H1 (cell line): Measurements from ENCODE around the gene TEKT1. TPM values are rescaled to one million over a fixed set of nuclear protein-coding genes. Genes with fewer than 3 reads are reported as not detected.

ENCODE experiments used
- CTCF ChIA-PET: fragments of 300-600 bp; sonication (Branson Sonifier 250); formaldehyde crosslinking; loops from one replicate; lab custom pipeline; 2021; ENCODE audit not compliant: partially characterized antibody; lab: Charles Lee
- POLR2A ChIA-PET: fragments of 300-600 bp; sonication (Branson Sonifier 250); formaldehyde crosslinking; loops from one replicate; lab custom pipeline; 2021; ENCODE audit warnings: inconsistent platforms; ENCODE audit not compliant: partially characterized antibody; lab: Charles Lee
- DNase-seq, 2 experiments: peaks; one replicate each; pipeline versions ENCODE4 v3.0.0 to v3.0.0-alpha.2; 2010 to 2022; ENCODE audit warnings: low spot score in 2 of 2, low read depth in 1 of 2, mixed read lengths in 1 of 2
- FAIRE-seq: peaks from 2 replicates; lab custom pipeline; 2011; peaks lifted over from hg19 to GRCh38; lab: Jason Lieb, UNC
- H2AFZ ChIP-seq: 2 replicates; pipeline ENCODE4 v1.8.1; 2012; ENCODE audit warnings: low read length, inconsistent platforms
- H2AK5ac ChIP-seq: 2 replicates; pipeline ENCODE4 v1.6.1; 2013; ENCODE audit warnings: low read depth, low read length
- H2BK120ac ChIP-seq: replicated peaks from 2 replicates; pipeline ENCODE3; 2013; ENCODE audit warnings: low read depth, low read length, inconsistent platforms
- H2BK12ac ChIP-seq: 2 replicates; pipeline ENCODE4 v1.6.1; 2013; ENCODE audit warnings: low read depth, low read length
- H2BK15ac ChIP-seq: 2 replicates; pipeline ENCODE4 v1.6.1; 2013; ENCODE audit warnings: low read length
- H2BK20ac ChIP-seq: 2 replicates; pipeline ENCODE4 v1.6.1; 2013; ENCODE audit warnings: low read length
- H2BK5ac ChIP-seq: 2 replicates; pipeline ENCODE4 v1.6.1; 2013; ENCODE audit warnings: low read depth, low read length
- H3K14ac ChIP-seq: 2 replicates; pipeline ENCODE4 v1.6.1; 2013; ENCODE audit warnings: inconsistent platforms; ENCODE audit not compliant: insufficient read length
- H3K18ac ChIP-seq: 2 replicates; pipeline ENCODE4 v1.6.1; 2013; ENCODE audit warnings: low read length; ENCODE audit errors: extremely low read depth
- H3K23ac ChIP-seq: 2 replicates; pipeline ENCODE4 v1.6.1; 2013; ENCODE audit warnings: inconsistent platforms; ENCODE audit not compliant: insufficient read length
- H3K23me2 ChIP-seq: 2 replicates; pipeline ENCODE4 v1.6.1; 2013; ENCODE audit warnings: low read depth, low read length
- H3K27ac ChIP-seq: 2 replicates; pipeline ENCODE4 v1.6.1; 2011; ENCODE audit warnings: low read depth, low read length, inconsistent platforms
- H3K27me3 ChIP-seq, 4 experiments: replicated peaks in 1 of 4; 1 replicate in 1 of 4; 2 replicates in 3 of 4; pipeline versions ENCODE4 v1.6.1 to v1.8.1; 2011 to 2013; ENCODE audit warnings: low read length in 3 of 4, mild to moderate bottlenecking in 3 of 4, inconsistent platforms in 2 of 4, mixed read lengths in 2 of 4, moderate library complexity in 1 of 4; ENCODE audit not compliant: control insufficient read depth in 3 of 4, insufficient read depth in 3 of 4; ENCODE audit errors: extremely low read depth in 1 of 4
- H3K36me3 ChIP-seq, 4 experiments: 2 replicates each; pipeline versions ENCODE4 v1.6.1 to v1.8.1; 2011 to 2013; ENCODE audit warnings: mild to moderate bottlenecking in 4 of 4, low read length in 3 of 4, moderate library complexity in 2 of 4, control low read depth in 1 of 4, inconsistent platforms in 1 of 4; ENCODE audit not compliant: insufficient read depth in 4 of 4, control insufficient read depth in 2 of 4
- H3K4ac ChIP-seq: replicated peaks from 2 replicates; pipeline ENCODE3; 2013; ENCODE audit warnings: low read length, low read depth, mixed read lengths, inconsistent platforms; ENCODE audit not compliant: insufficient read length
- H3K4me1 ChIP-seq, 4 experiments: replicated peaks in 1 of 4; 1 replicate in 1 of 4; 2 replicates in 3 of 4; pipeline versions ENCODE4 v1.6.1 to v1.8.1; 2011 to 2013; ENCODE audit warnings: low read length in 3 of 4, inconsistent platforms in 2 of 4, mixed read lengths in 1 of 4; ENCODE audit not compliant: insufficient read depth in 4 of 4, control insufficient read depth in 3 of 4
- H3K4me2 ChIP-seq, 2 experiments: 2 replicates each; pipeline versions ENCODE4 v1.6.1 to v1.8.1; 2011 to 2013; ENCODE audit warnings: low read depth in 2 of 2, low read length in 2 of 2, control low read depth in 1 of 2, inconsistent platforms in 1 of 2, mild to moderate bottlenecking in 1 of 2; ENCODE audit not compliant: insufficient read depth in 1 of 2
- H3K4me3 ChIP-seq, 4 experiments: fragments of 200-600, 300-600 bp in 1 of 4; sonication (generic), shearing (Covaris generic), sonication (Bioruptor Twin) in 1 of 4; 2 replicates each; pipeline versions ENCODE4 v1.5.1 to v1.8.1; 2011 to 2016; ENCODE audit warnings: low read length in 4 of 4, low read depth in 3 of 4, control low read depth in 2 of 4, inconsistent platforms in 2 of 4, mild to moderate bottlenecking in 2 of 4, mixed read lengths in 1 of 4, moderate library complexity in 1 of 4; ENCODE audit not compliant: insufficient read depth in 2 of 4; ENCODE audit errors: extremely low read depth in 1 of 4
- H3K56ac ChIP-seq: replicated peaks from 2 replicates; pipeline ENCODE3; 2013; ENCODE audit warnings: low read depth, mild to moderate bottlenecking, mixed read lengths, low read length, inconsistent platforms; ENCODE audit not compliant: insufficient read length
- H3K79me1 ChIP-seq: 2 replicates; pipeline ENCODE4 v1.6.1; 2013; ENCODE audit warnings: low read depth, low read length, control low read depth
- H3K79me2 ChIP-seq, 2 experiments: 2 replicates each; pipeline versions ENCODE4 v1.6.1 to v1.8.1; 2012 to 2013; ENCODE audit warnings: low read length in 2 of 2, mild to moderate bottlenecking in 2 of 2, inconsistent platforms in 1 of 2; ENCODE audit not compliant: insufficient read depth in 2 of 2, control insufficient read depth in 1 of 2
- H3K9ac ChIP-seq, 4 experiments: replicated peaks in 1 of 4; 1 replicate in 1 of 4; 2 replicates in 3 of 4; pipeline versions ENCODE4 v1.6.1 to v1.8.1; 2011 to 2013; ENCODE audit warnings: low read depth in 3 of 4, low read length in 3 of 4, control low read depth in 2 of 4, mild to moderate bottlenecking in 2 of 4, moderate library complexity in 2 of 4, inconsistent platforms in 1 of 4; ENCODE audit errors: extremely low read depth in 1 of 4
- H3K9me3 ChIP-seq, 2 experiments: 2 replicates each; pipeline versions ENCODE4 v1.6.1 to v1.8.1; 2012 to 2013; ENCODE audit warnings: mild to moderate bottlenecking in 2 of 2, moderate library complexity in 2 of 2, control low read depth in 1 of 2, inconsistent platforms in 1 of 2, low read depth in 1 of 2, low read length in 1 of 2, mixed read lengths in 1 of 2; ENCODE audit not compliant: insufficient read depth in 2 of 2
- H4K20me1 ChIP-seq, 2 experiments: replicated peaks in 1 of 2; 2 replicates each; pipeline versions ENCODE3 to v1.8.1; 2011 to 2013; ENCODE audit warnings: inconsistent platforms in 2 of 2, low read length in 2 of 2, mild to moderate bottlenecking in 1 of 2; ENCODE audit not compliant: insufficient read depth in 2 of 2, control insufficient read depth in 1 of 2
- H4K5ac ChIP-seq: 2 replicates; pipeline ENCODE4 v1.6.1; 2013; ENCODE audit warnings: low read length, low read depth, mixed read lengths, inconsistent platforms; ENCODE audit not compliant: insufficient read length
- H4K8ac ChIP-seq: 2 replicates; pipeline ENCODE4 v1.8.0; 2013; ENCODE audit warnings: mild to moderate bottlenecking, moderate library complexity, low read length, inconsistent platforms; ENCODE audit not compliant: insufficient read depth; ENCODE audit errors: extremely low read depth
- H4K91ac ChIP-seq: replicated peaks from 2 replicates; pipeline ENCODE3; 2013; ENCODE audit warnings: low read length, mixed read lengths, inconsistent platforms; ENCODE audit not compliant: insufficient read length
- SAP30 ChIP-seq: fragments of 300-600 bp; sonication (generic); IDR thresholded peaks from 2 replicates; pipeline ENCODE4 v1.7.1; 2012; ENCODE audit warnings: low read length, moderate library complexity, mild to moderate bottlenecking, inconsistent platforms; ENCODE audit not compliant: insufficient read depth, insufficient replicate concordance
- TCF12 ChIP-seq: IDR thresholded peaks from 2 replicates; pipeline ENCODE4 v1.6.1; 2011; ENCODE audit warnings: low read depth, mild to moderate bottlenecking, low read length
- WGBS, 2 experiments: shearing (Covaris generic) in 1 of 2; methylation state at CpG; one replicate each; pipeline versions ENCODE4 v1.1.6 to v1.1.7; 2013 to 2015; ENCODE audit warnings: low lambda C conversion rate in 2 of 2, mixed read lengths in 2 of 2, inconsistent platforms in 1 of 2, low coverage in 1 of 2, missing lambda C conversion rate in 1 of 2; ENCODE audit not compliant: insufficient replicate concordance in 2 of 2, insufficient coverage in 1 of 2, insufficient read length in 1 of 2; ENCODE audit errors: extremely low coverage in 1 of 2, missing lambda C conversion rate in 1 of 2; 5-methylcytosine and 5-hydroxymethylcytosine counted together
- polyA plus RNA-seq, 7 experiments: library from polyadenylated mRNA; depleted of rRNA in 3 of 7; stranded (reverse) in 5 of 7; unstranded in 2 of 7; fragments of >200 nt in 5 of 7; fragments of 200-250 nt in 2 of 7; gene quantifications; 1 replicate in 5 of 7; 2 replicates in 1 of 7; 4 replicates in 1 of 7; pipeline versions ENCODE4 v1.2.1 to v1.2.3, GENCODE V29; 2011 to 2013; ENCODE audit warnings: missing spikeins in 2 of 7, mixed read lengths in 2 of 7
- total RNA-seq: library from RNA; stranded (reverse); fragmentation: NEBNext Ultra II Directional; extraction: Animal tissue kit (Norgen Biotek cat#: 25700); gene quantifications from 2 replicates; pipeline ENCODE4 v1.2.1, GENCODE V29; 2021

TEKT1 gene
- total and polyA plus RNA-seq, 2 of the 8 experiments (the other 6 are each of a cell fraction or from before 2014, with no cell fraction given): not detected

DNA sequence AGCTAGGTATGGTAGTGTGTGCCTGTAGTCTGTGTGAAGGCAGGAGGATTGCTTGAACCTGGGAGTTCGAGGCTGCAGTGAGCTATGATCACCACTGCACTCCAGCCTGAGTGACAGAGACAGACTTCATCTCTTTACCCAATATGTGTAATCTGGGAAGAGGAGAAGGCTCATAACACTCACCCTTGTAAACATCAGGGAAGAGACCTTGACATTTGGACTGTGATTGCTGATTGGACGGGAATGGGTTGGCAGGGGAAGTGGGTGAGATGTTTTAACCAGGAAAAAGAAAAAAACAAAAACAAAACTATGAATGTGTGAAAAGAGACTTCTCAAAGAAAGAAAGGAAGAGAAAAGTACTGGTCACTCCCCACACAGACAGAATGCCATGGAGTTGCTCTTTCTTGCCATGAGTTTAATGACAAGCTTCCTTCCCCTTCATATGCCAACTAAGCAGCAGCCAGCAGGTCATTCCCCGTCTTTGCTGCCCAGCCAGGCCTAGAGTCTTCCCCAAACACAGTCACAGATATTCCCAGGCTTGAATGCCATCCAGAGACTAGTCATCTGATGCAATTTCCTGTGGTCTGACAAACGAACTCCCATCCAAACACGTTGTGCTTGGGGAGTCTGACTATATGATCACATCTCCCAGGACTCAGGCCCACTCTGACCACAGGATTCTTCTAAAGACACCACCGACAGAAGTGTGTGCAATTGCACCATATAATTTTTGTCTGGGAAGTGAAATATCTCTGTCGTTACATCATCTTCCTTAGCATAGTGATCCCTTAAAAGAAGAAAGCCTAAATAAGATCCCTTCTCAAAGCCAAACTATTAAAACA, 79.2 kb downstream of the TEKT1 start:
- peak overlapping the region; percentile 79; the same call in 1 of the 2 replicates for H2BK5ac ChIP-seq
- H4K5ac ChIP-seq: peak overlapping the region; percentile 44
- no peaks in the 10 kb centered on the region for H3K36me3 ChIP-seq
- no peak overlapping the region for H3K56ac ChIP-seq
- 75% methylated on average over 7 of the region's 7 CpGs; no CpG with 5 or more reads in 1 of the 2 experiments for WGBS, 2 experiments
- H3K14ac ChIP-seq: no peak overlapping the region
- H4K91ac ChIP-seq: peak overlapping the region; percentile 29
- H3K9ac ChIP-seq: no peak overlapping the region
- no peak overlapping the region; the same call in 1 of the 2 replicates for H3K18ac ChIP-seq
- no peaks in the 10 kb centered on the region for H3K79me2 ChIP-seq
- no peak overlapping the region for H2AK5ac ChIP-seq
- H3K9me3 ChIP-seq: no peaks in the 10 kb centered on the region
- H2BK20ac ChIP-seq: peak overlapping the region; percentile 43; the same call in 1 of the 2 replicates
- peaks cover 0 to 6% (median 3%) of the 10 kb centered on the region in 4 experiments; a peak in 3 of 7 replicates for H3K4me1 ChIP-seq
- no peaks in the 10 kb centered on the region for H3K79me1 ChIP-seq
- POLR2A ChIA-PET: interaction anchor here (0.9 to 1.0 kb wide), 2 partner anchors 18 to 49 kb away, joined by 3 to 4 read pairs; no protein-coding TSS in a partner anchor
- no peaks in the 10 kb centered on the region; a peak in 1 of 7 replicates for H3K27me3 ChIP-seq
- no peak overlapping the region for H3K4me3 ChIP-seq
- peak overlapping the region; percentile 1 for H2BK12ac ChIP-seq
- H2BK15ac ChIP-seq: no peak overlapping the region
- TF ChIP-seq SAP30: no peak
- TF ChIP-seq TCF12: no peak
- CTCF ChIA-PET: interaction anchor here (0.9 kb wide), 1 partner anchor 91 kb away, joined by 3 read pairs; no protein-coding TSS in a partner anchor
- H2BK120ac ChIP-seq: no peak overlapping the region
- H3K27ac ChIP-seq: no peak overlapping the region
- no peak overlapping the region for H3K23ac ChIP-seq
- H3K23me2 ChIP-seq: peaks cover 1% of the 10 kb centered on the region; the same call in 1 of the 2 replicates
- FAIRE-seq: no peak
- no peak overlapping the region for H3K4me2 ChIP-seq
- peak overlapping the region; percentile 91 for H2AFZ ChIP-seq
- no peak for DNase-seq
- peak overlapping the region; percentile 78; the same call in 1 of the 2 replicates for H4K8ac ChIP-seq
- no peak overlapping the region for H3K4ac ChIP-seq
- no peaks in the 10 kb centered on the region for H4K20me1 ChIP-seq
